Suprapubic skin (tissue), 4 donors: ENCODE results near the gene CLEC11A. TPM values are rescaled to one million over a fixed set of nuclear protein-coding genes. Genes with fewer than 3 reads are reported as not detected.

Source experiments
- DNase-seq, 2 donors: peaks; one replicate each; pipeline ENCODE4 v3.0.0-alpha.2; 2019; ENCODE audit warnings: low spot score in 2 of 2
- H3K27ac ChIP-seq: fragments of 200-600 bp; sonication (generic); one replicate; pipeline ENCODE4 v1.5.1; 2019
- H3K27me3 ChIP-seq: fragments of 200-600 bp; sonication (generic); one replicate; pipeline ENCODE4 v1.5.1; 2019
- H3K36me3 ChIP-seq: fragments of 200-600 bp; sonication (generic); one replicate; pipeline ENCODE4 v1.5.1; 2019
- H3K4me1 ChIP-seq: fragments of 200-600 bp; sonication (generic); one replicate; pipeline ENCODE4 v1.5.1; 2019
- H3K4me3 ChIP-seq: fragments of 200-600 bp; sonication (generic); one replicate; pipeline ENCODE4 v1.5.1; 2019; ENCODE audit warnings: mild to moderate bottlenecking
- H3K9me3 ChIP-seq: fragments of 200-600 bp; sonication (generic); one replicate; pipeline ENCODE4 v1.5.1; 2019
- CTCF ChIP-seq, 2 donors: fragments of 200-600 bp in 1 of 2; fragments of 450-650 bp in 1 of 2; sonication (generic) in 1 of 2; IDR thresholded peaks; one replicate each; pipeline ENCODE4 v1.5.1; 2016 to 2019; ENCODE audit warnings: antibody characterized with exemption in 2 of 2, mild to moderate bottlenecking in 1 of 2, moderate library complexity in 1 of 2
- EP300 ChIP-seq: sonication (generic); formaldehyde crosslinking; IDR thresholded peaks from one replicate; pipeline ENCODE4 v1.6.1; 2017; ENCODE audit warnings: antibody characterized with exemption
- POLR2A ChIP-seq, 2 donors: fragments of 450-650 bp; IDR thresholded peaks; one replicate each; pipeline ENCODE4 v1.6.1; 2017; ENCODE audit warnings: antibody characterized with exemption in 2 of 2, mild to moderate bottlenecking in 2 of 2, moderate library complexity in 2 of 2
- POLR2AphosphoS5 ChIP-seq, 3 donors: sonication (generic); formaldehyde crosslinking; IDR thresholded peaks; one replicate each; pipeline ENCODE4 v1.6.1; 2017; ENCODE audit warnings: antibody characterized with exemption in 3 of 3
- WGBS: methylation state at CpG from one replicate; pipeline ENCODE4 v1.1.5; 2018; 5-methylcytosine and 5-hydroxymethylcytosine counted together
- total RNA-seq, 4 donors: library from RNA; depleted of rRNA; stranded (reverse); fragments of >200 nt; gene quantifications; one replicate each; pipeline ENCODE4 v1.1.0, GENCODE V29; 2016

CLEC11A gene
- total RNA-seq, 4 donors from 2014 or later, result 5.8 to 14.1 (median 7.7) TPM

GRCh38 chr19:50706387-50706786 is 16.8 kb upstream of the CLEC11A start:
- Histone ChIP-seq H3K9me3 (no peaks in the 10 kb centered on the region), H3K27me3 (peaks cover 54% of the 10 kb centered on the region), H3K4me3 (no peak overlapping the region), H3K36me3 (no peaks in the 10 kb centered on the region), H3K27ac (no peak overlapping the region), H3K4me1 (no peaks in the 10 kb centered on the region)
- WGBS, result 60% methylated on average over 5 of the region's 5 CpGs
- DNase-seq, result no peak
- TF ChIP-seq CTCF (IDR thresholded peaks at IDR 0.05), result no peak
- no peak for TF ChIP-seq EP300
- TF ChIP-seq POLR2AphosphoS5 (IDR thresholded peaks at IDR 0.05), result no peak
- no peak for TF ChIP-seq POLR2A (IDR thresholded peaks at IDR 0.05)

GRCh38 chr19:50708179-50708879 is 14.8 kb upstream of the CLEC11A start:
- WGBS, result 79% methylated on average over 12 of the region's 12 CpGs
- no peak for DNase-seq
- Histone ChIP-seq H3K36me3 (no peaks in the 10 kb centered on the region), H3K9me3 (no peaks in the 10 kb centered on the region), H3K27me3 (peaks cover 53% of the 10 kb centered on the region), H3K4me1 (no peaks in the 10 kb centered on the region), H3K4me3 (no peak overlapping the region), H3K27ac (no peak overlapping the region)
- TF ChIP-seq EP300 (no peak), POLR2AphosphoS5 (IDR thresholded peaks at IDR 0.05) (no peak), POLR2A (IDR thresholded peaks at IDR 0.05) (no peak)

- H3K36me3 ChIP-seq, result no peaks in the 10 kb centered on the region
- H3K27me3 ChIP-seq, result peaks cover 44% of the 10 kb centered on the region
- no peak for DNase-seq
- H3K4me1 ChIP-seq, result no peaks in the 10 kb centered on the region
- H3K9me3 ChIP-seq, result no peaks in the 10 kb centered on the region
- H3K27ac ChIP-seq, result no peak overlapping the region
- no peak overlapping the region for H3K4me3 ChIP-seq
- no peak for TF ChIP-seq POLR2A (IDR thresholded peaks at IDR 0.05)
- no peak for TF ChIP-seq POLR2AphosphoS5 (IDR thresholded peaks at IDR 0.05)
- peak in 1 of 2 donors; percentile 9 for TF ChIP-seq CTCF (IDR thresholded peaks at IDR 0.05)
- TF ChIP-seq EP300, result no peak
- no CpG with 5 or more reads among the region's 10 CpGs for WGBS
These were observed 13.1 kb upstream of the CLEC11A start for GRCh38 chr19:50710094-50710493.

- no peak for DNase-seq
- 79% methylated on average over 5 of the region's 5 CpGs for WGBS
- H3K9me3 ChIP-seq, result no peaks in the 10 kb centered on the region
- no peaks in the 10 kb centered on the region for H3K36me3 ChIP-seq
- H3K4me1 ChIP-seq, result no peaks in the 10 kb centered on the region
- TF ChIP-seq EP300 (no peak), CTCF (IDR thresholded peaks at IDR 0.05) (no peak), POLR2A (IDR thresholded peaks at IDR 0.05) (no peak)
- no peak overlapping the region for H3K4me3 ChIP-seq
- peaks cover 45% of the 10 kb centered on the region for H3K27me3 ChIP-seq
- H3K27ac ChIP-seq, result no peak overlapping the region
These were observed 12.6 kb upstream of the CLEC11A start for GRCh38 chr19:50710612-50711011.

- Histone ChIP-seq H3K4me3 (no peak overlapping the region), H3K4me1 (no peaks in the 10 kb centered on the region), H3K36me3 (no peaks in the 10 kb centered on the region), H3K27ac (no peak overlapping the region), H3K9me3 (no peaks in the 10 kb centered on the region), H3K27me3 (peaks cover 51% of the 10 kb centered on the region)
- 82% methylated on average over 11 of the region's 11 CpGs for WGBS
- no peak for DNase-seq
- TF ChIP-seq EP300, result no peak
- TF ChIP-seq CTCF (IDR thresholded peaks at IDR 0.05), result no peak
- TF ChIP-seq POLR2AphosphoS5 (IDR thresholded peaks at IDR 0.05), result no peak
- TF ChIP-seq POLR2A (IDR thresholded peaks at IDR 0.05), result no peak
These were observed 12.0 kb upstream of the CLEC11A start for GRCh38 chr19:50711196-50711595.

- Histone ChIP-seq H3K9me3 (no peaks in the 10 kb centered on the region), H3K36me3 (no peaks in the 10 kb centered on the region), H3K4me1 (no peaks in the 10 kb centered on the region), H3K27ac (no peak overlapping the region), H3K4me3 (no peak overlapping the region), H3K27me3 (peaks cover 57% of the 10 kb centered on the region)
- WGBS, result 92% methylated on average over 5 of the region's 9 CpGs
- TF ChIP-seq EP300, result no peak
- no peak for TF ChIP-seq POLR2A (IDR thresholded peaks at IDR 0.05)
- no peak for TF ChIP-seq CTCF (IDR thresholded peaks at IDR 0.05)
- no peak for TF ChIP-seq POLR2AphosphoS5 (IDR thresholded peaks at IDR 0.05)
- DNase-seq, result no peak
These were observed 11.4 kb upstream of the CLEC11A start for GRCh38 chr19:50711805-50712204.
